K562 (cell line): ENCODE results near the gene GGNBP2. TPM values are rescaled to one million over a fixed set of nuclear protein-coding genes. Genes with fewer than 3 reads are reported as not detected.

Experiments used
- BDP1 ChIP-seq: IDR thresholded peaks from 3 replicates; pipeline ENCODE4 v1.6.1; 2011; ENCODE audit not compliant: insufficient read length, insufficient read depth
- EGR1 ChIP-seq: fragments of 450-650 bp; conservative IDR thresholded peaks from 2 replicates; pipeline ENCODE4 v1.6.1; 2017; ENCODE audit warnings: mild to moderate bottlenecking
- HMBOX1 ChIP-seq: sonication (generic); IDR thresholded peaks from 2 replicates; pipeline ENCODE4 v1.6.1; 2016
- NFIC ChIP-seq: fragments of 450-650 bp; IDR thresholded peaks from 2 replicates; pipeline ENCODE4 v1.6.1; 2017; ENCODE audit warnings: mild to moderate bottlenecking, inconsistent platforms
- NR1H2 ChIP-seq: sonication (generic); formaldehyde crosslinking; IDR thresholded peaks from 2 replicates; pipeline ENCODE4 v1.4.0; 2020; ENCODE audit warnings: mild to moderate bottlenecking, missing genetic modification reagents
- PBX2 ChIP-seq, 2 experiments: IDR thresholded peaks in 1 of 2; conservative IDR thresholded peaks in 1 of 2; 2 replicates each; pipeline ENCODE4 v1.6.1; 2016; ENCODE audit warnings: low read depth in 2 of 2, mild to moderate bottlenecking in 1 of 2, missing compliant biosample characterization in 1 of 2, missing genetic modification characterization in 1 of 2, moderate library complexity in 1 of 2
- POU5F1 ChIP-seq: fragments of 150-350 bp; IDR thresholded peaks from 2 replicates; pipeline ENCODE4 v1.6.1; 2014; ENCODE audit warnings: borderline replicate concordance, low read length, low read depth, mild to moderate bottlenecking; ENCODE audit not compliant: partially characterized antibody
- SMAD2 ChIP-seq: fragments of 150-350 bp; IDR thresholded peaks from 2 replicates; pipeline ENCODE4 v1.6.1; 2014; ENCODE audit warnings: low read depth, mild to moderate bottlenecking, low read length
- TCF15 ChIP-seq: fragments of 250-450 bp; sonication (Bioruptor Pico); IDR thresholded peaks from 2 replicates; pipeline ENCODE4 v1.8.0; 2022; ENCODE audit warnings: moderate library complexity, mild to moderate bottlenecking, inconsistent platforms
- TFAP4 ChIP-seq: sonication (generic); formaldehyde crosslinking; IDR thresholded peaks from 2 replicates; pipeline ENCODE4 v1.8.0; 2022; ENCODE audit warnings: missing genetic modification reagents, mild to moderate bottlenecking, moderate library complexity, borderline replicate concordance
- ZNF212 ChIP-seq: fragments of 450-650 bp; formaldehyde crosslinking; IDR thresholded peaks from 2 replicates; pipeline ENCODE4 v1.4.0; 2020; ENCODE audit warnings: mild to moderate bottlenecking
- ZNF436 ChIP-seq: fragments of 250-450, 450-650 bp; sonication (Bioruptor Pico); formaldehyde crosslinking; IDR thresholded peaks from 2 replicates; pipeline ENCODE4 v1.7.0; 2020; ENCODE audit warnings: mild to moderate bottlenecking
- polyA plus RNA-seq, 8 experiments: library from polyadenylated mRNA; depleted of rRNA in 4 of 8; stranded (reverse) in 5 of 8; unstranded in 3 of 8; fragments of >200 nt; fragmentation: Nextera tagmentation in 2 of 8; fragmentation: Illumina TruSeq in 1 of 8; extraction: Ambion mirVana in 2 of 8; extraction: Trizol in 1 of 8; gene quantifications; 2 replicates each; pipeline versions ENCODE4 v1.2.1 to v1.2.3, GENCODE V29; 2011 to 2014; ENCODE audit warnings: inconsistent platforms in 1 of 8, missing spikeins in 1 of 8
- total RNA-seq, 7 experiments: library from RNA; depleted of rRNA in 6 of 7; stranded (reverse); fragments of >200 nt in 6 of 7; fragmentation: Illumina TruSeq in 2 of 7; extraction: Trizol in 2 of 7; gene quantifications; 2 replicates each; pipeline versions ENCODE4 v1.2.1 to v1.2.3, GENCODE V29; 2011 to 2021; ENCODE audit warnings: low replicate concordance in 1 of 7
- TF ChIP-seq, protein P1 (sequence below): sonication (generic); formaldehyde crosslinking; IDR thresholded peaks from 2 replicates; pipeline ENCODE4 v1.8.0; 2022; ENCODE audit warnings: mild to moderate bottlenecking, missing genetic modification reagents, borderline replicate concordance

GGNBP2 gene
- total and polyA plus RNA-seq, 9 of the 15 experiments (the other 6 are each of a cell fraction or from before 2014, with no cell fraction given): 35.7 to 96.6 (median 64.1) TPM

DNA sequence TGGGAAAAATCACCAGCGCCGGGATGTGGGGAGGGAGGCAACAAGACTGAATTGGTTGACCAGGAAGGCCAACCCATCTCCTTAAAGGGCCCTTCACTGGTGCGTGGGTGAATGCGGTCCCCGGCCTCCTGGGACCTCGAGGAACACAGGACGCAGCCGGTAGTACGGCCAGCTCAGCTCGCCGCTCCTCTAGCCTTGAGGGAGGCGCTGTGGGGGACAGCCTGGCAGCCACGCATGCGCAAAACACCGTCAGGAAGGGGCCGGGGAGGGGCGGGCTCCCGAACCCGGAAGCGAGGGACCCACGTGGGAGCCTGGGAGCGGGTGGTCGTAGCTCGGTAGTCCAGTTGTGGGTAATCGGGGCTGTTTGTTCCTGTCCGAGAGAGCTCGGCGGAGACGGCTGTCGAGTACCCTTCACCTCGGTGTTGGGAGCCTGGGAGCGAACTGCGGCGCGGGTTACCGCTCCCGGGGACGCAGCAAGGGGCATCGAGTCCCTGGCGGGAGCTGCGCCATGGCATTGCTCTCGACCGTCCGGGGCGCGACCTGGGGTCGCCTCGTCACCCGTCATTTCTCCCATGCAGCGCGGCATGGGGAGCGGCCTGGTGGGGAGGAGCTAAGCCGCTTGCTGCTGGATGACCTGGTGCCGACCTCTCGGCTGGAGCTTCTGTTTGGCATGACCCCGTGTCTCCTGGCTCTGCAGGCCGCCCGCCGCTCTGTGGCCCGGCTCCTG is 56.7 kb downstream of the GGNBP2 start, which contains the start of gene MRM1 (continued):
- TF ChIP-seq EGR1 (peak; percentile 86), POU5F1 (no peak), SMAD2 (no peak), TFAP4 (peak; percentile 47; the same call in 1 of the 2 replicates), ZNF212 (no peak), HMBOX1 (0 out of 2 replicates have a peak, but pooled peaks have one; percentile 17), BDP1 (no peak), NFIC (no peak), PBX2 (CRISPR knock-in tag; IDR thresholded peaks at IDR 0.05; ENCODE audit: low read depth) (no peak), PBX2 (tag; conservative IDR thresholded peaks at IDR 0.05; ENCODE audit: low read depth) (no peak), NR1H2 (no peak), ZNF436 (no peak), TCF15 (no peak)
- TF ChIP-seq, protein P1, sequence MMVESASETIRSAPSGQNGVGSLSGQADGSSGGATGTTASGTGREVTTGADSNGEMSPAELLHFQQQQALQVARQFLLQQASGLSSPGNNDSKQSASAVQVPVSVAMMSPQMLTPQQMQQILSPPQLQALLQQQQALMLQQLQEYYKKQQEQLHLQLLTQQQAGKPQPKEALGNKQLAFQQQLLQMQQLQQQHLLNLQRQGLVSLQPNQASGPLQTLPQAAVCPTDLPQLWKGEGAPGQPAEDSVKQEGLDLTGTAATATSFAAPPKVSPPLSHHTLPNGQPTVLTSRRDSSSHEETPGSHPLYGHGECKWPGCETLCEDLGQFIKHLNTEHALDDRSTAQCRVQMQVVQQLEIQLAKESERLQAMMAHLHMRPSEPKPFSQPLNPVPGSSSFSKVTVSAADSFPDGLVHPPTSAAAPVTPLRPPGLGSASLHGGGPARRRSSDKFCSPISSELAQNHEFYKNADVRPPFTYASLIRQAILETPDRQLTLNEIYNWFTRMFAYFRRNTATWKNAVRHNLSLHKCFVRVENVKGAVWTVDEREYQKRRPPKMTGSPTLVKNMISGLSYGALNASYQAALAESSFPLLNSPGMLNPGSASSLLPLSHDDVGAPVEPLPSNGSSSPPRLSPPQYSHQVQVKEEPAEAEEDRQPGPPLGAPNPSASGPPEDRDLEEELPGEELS (CRISPR knock-in tag): 0 out of 2 replicates have a peak, but pooled peaks have one; percentile 45
